ENCODE measurements around the gene XBP1.
"Not testable (repeated sequence)": the region's sequence is repeated elsewhere in the genome, so short reads cannot be mapped to it uniquely, and the experiment has no call there.

Gene XBP1

GRCh38 chr22:28754512-28754911, 45.9 kb downstream of the XBP1 start:
- DNase-seq = not testable (repeated sequence)

- no peak for DNase-seq
Observed at GRCh38 chr22:28750471-28750881, 49.9 kb downstream of the XBP1 start.
